HG03135 (cell line): ENCODE measurements around the gene MRPL41.
"Not testable (repeated sequence)": the region's sequence is repeated elsewhere in the genome, so short reads cannot be mapped to it uniquely, and the experiment has no call there.

Experiments
- ATAC-seq: cut with Tn5 transposase; IDR thresholded peaks from one replicate; pipeline ENCODE4 v1.9.1; 2021; ENCODE audit warnings: mild to moderate bottlenecking, moderate library complexity; ENCODE audit not compliant: unreplicated experiment

Gene MRPL41

GRCh38 chr9:137521405-137521985 is 30.2 kb upstream of the MRPL41 start:
- no peak for ATAC-seq

DNA sequence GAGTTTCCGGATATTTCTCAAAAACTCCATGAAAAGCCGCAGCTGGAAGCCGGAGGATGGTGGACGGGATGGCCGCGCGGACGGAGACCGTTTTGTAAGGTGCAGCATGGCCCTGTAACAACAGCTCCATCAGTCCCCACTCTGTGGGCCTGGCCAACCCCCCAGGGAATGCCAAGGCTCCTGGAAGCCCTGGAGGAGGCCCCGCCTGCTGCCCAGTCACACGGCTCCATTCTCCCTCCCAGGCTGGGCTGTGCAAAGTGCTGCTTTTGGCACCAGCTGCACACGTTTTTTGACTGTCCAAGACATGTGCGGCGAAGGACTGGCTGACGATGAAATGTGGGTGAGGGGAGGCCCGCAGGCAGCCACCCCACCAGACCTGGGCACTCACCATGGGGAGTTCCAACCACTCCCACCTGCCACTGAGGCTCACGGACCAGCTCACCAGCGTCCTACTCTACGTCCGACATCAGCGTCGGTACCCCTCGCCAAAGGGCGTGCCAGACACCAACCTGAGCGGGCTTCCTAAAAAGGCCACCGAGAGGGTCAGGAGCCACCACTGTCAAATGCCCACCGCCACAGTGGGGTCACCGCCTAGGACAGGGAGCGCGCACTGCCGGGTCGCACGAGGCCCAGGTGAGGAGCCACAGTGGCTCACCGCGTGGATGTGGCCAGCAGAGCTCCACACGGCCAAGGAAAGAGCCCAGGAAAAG is 28.8 kb upstream of the MRPL41 start:
- ATAC-seq: no peak

DNA sequence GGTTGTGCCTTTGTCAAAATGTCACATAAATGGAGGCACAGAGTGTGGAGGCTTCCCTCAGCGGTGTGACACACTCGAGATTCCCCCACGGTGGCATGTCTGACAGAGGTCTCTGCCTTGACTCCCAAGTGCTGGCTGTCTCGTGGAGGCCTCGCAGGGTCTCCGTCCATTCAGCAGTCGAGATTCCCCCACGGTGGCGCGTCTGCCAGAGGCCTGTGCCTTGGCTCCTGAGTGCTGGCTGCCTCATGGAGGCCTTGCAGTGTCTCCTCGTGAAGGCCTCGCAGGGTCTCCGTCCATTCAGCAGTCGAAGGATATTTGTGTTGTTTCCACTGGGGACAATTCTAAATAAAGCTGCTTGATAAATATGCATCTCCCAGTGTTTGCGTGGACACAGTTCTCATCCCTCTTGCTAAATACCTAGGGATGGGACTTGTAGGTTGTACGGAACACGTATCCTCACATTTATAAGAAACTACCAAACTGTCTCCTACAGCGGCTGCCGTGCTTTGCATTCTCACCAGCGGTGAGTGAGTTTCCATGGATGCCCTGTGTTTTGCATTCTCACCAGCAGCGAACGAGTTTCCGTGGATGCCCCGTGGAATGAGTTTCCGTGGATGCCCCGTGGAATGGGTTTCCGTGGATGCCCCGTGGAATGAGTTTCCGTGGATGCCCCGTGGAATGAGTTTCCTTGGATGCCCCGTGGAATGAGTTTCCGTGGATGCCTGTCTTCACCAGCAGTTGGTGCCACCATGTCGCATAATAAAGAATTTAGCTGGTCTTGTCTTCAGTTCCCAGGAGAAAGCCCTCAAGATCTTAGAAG is 27.3 kb upstream of the MRPL41 start:
- ATAC-seq: no peak

DNA sequence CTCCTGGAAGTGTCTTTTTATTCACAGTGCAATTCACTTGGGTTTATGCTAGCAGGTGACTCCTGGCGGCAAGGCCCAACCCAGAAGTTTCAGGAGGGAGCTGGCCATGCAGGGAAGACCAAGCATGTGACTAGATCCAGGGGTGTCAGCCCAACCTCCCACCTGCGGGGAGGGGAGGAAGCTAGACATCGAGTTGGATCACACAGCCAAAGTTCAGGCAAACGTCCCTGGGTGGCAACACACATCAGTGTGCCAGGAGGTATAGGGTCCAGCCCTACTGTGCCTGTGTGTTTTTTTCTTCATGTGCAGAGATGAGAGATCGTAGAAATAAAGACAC is 26.7 kb upstream of the MRPL41 start:
- ATAC-seq: no peak

- ATAC-seq: no peak
Observed at GRCh38 chr9:137530331-137530730, 21.3 kb upstream of the MRPL41 start.

- ATAC-seq: no peak
Observed at GRCh38 chr9:137531099-137531765, 20.4 kb upstream of the MRPL41 start.

DNA sequence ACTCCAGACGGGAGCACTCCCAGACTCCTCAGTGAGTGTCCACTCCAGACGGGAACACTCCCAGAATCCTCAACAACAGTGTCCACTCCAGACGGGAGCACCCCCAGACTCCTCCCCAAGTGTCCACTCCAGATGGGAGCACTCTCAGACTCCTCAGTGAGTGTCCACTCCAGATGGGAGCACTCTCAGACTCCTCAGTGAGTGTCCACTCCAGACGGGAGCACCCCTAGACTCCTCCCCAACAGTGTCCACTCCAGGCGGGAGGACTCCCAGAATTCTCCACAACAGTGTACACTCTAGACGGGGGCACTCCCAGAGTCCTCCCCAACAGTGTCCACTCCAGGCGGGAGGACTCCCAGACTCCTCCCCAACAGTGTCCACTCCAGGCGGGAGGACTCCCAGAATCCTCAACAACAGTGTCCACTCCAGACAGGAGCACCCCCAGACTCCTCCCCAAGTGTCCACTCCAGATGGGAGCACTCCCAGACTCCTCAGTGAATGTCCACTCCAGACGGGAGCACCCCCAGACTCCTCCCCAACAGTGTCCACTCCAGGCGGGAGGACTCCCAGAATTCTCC is 18.7 kb upstream of the MRPL41 start:
- not testable (repeated sequence) for ATAC-seq

- ATAC-seq: no peak
Observed at GRCh38 chr9:137534256-137535119, 17.2 kb upstream of the MRPL41 start.

GRCh38 chr9:137535120-137535428 is 16.6 kb upstream of the MRPL41 start:
- no peak for ATAC-seq

- ATAC-seq: not testable (repeated sequence)
Observed at GRCh38 chr9:137536594-137537131, 15.0 kb upstream of the MRPL41 start.

- ATAC-seq: no peak
Observed at GRCh38 chr9:137538058-137538457, 13.6 kb upstream of the MRPL41 start.

GRCh38 chr9:137540536-137540935 is 11.1 kb upstream of the MRPL41 start:
- no peak for ATAC-seq

DNA sequence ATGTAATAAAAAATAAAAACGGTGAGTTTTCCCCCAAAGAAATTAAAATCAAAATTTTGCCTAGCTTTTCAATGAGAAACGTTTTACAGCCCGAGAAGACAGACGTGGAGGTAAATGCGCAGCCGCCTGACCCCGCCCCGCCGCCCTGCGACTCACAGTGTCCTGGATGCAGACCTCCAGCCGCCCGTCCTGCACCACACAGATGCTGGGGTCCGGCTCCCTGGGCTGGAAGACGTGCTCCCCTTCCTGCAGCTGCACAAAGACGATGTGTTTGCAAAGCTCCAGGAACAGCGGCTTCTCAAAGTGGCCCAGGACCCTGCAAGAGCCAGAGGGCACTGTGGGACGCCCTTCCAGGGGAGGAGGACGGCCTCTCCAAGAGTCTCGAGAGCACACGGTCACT is 9.2 kb upstream of the MRPL41 start:
- ATAC-seq: no peak

- no peak for ATAC-seq
Observed at GRCh38 chr9:137543237-137543963, 8.3 kb upstream of the MRPL41 start.

- no peak for ATAC-seq
Observed at GRCh38 chr9:137544176-137544760, 7.4 kb upstream of the MRPL41 start.

GRCh38 chr9:137545123-137545522 is 6.6 kb upstream of the MRPL41 start:
- no peak for ATAC-seq

GRCh38 chr9:137547687-137548543 is 3.8 kb upstream of the MRPL41 start:
- no peak for ATAC-seq

- no peak for ATAC-seq
Observed at GRCh38 chr9:137550231-137550621, 1.5 kb upstream of the MRPL41 start, which contains the start of gene PNPLA7. Gene PNPLA7, minus strand, starts transcription at chr9:137550402. Its CDS starts 205 bp downstream, at chr9:137550197.
